ENCODE measurements around the gene BMP7.
"Not testable (repeated sequence)": the region's sequence is repeated elsewhere in the genome, so short reads cannot be mapped to it uniquely, and the experiment has no call there.

BMP7 gene

GRCh38 chr20:57268399-57269076 lies 2.1 kb upstream of the BMP7 start:
- Histone ChIP-seq H3K27me3 (peaks cover 0 to 77% of the 10 kb centered on the region in 2 donors), H3K9me3 (no peaks in the 10 kb centered on the region), H3K36me3 (no peaks in the 10 kb centered on the region), H3K4me3 (no peak overlapping the region), H3K27ac (no peak overlapping the region), H3K4me1 (peaks cover 0 to 26% (median 7%) of the 10 kb centered on the region in 4 donors)
- DNase-seq, result no peak
- intact Hi-C loops (cut with DNase I; ENCODE audit: low total_unique reads), result no loop called here
- TF ChIP-seq CTCF (IDR thresholded peaks at IDR 0.05), result no peak

- H3K9me3 ChIP-seq, result no peaks in the 10 kb centered on the region
- no peaks in the 10 kb centered on the region for H3K36me3 ChIP-seq
- peaks cover 0 to 26% (median 7%) of the 10 kb centered on the region in 4 donors for H3K4me1 ChIP-seq
- H3K4me3 ChIP-seq, result no peak overlapping the region
- intact Hi-C loops (cut with DNase I; ENCODE audit: low total_unique reads), result no loop called here
- no peak for DNase-seq
- H3K27me3 ChIP-seq, result peaks cover 0 to 84% of the 10 kb centered on the region in 2 donors
- TF ChIP-seq CTCF (IDR thresholded peaks at IDR 0.05), result no peak
- no peak overlapping the region for H3K27ac ChIP-seq
These were observed 849 bp upstream of the BMP7 start for GRCh38 chr20:57267158-57267821.

GRCh38 chr20:57265997-57266290 lies 497 bp downstream of the BMP7 start:
- H3K27ac ChIP-seq, result no peak overlapping the region
- H3K36me3 ChIP-seq, result no peaks in the 10 kb centered on the region
- H3K9me3 ChIP-seq, result no peaks in the 10 kb centered on the region
- intact Hi-C loops (cut with DNase I; ENCODE audit: low total_unique reads), result no loop called here
- DNase-seq, result no peak
- TF ChIP-seq CTCF (IDR thresholded peaks at IDR 0.05), result no peak
- peaks cover 0 to 86% of the 10 kb centered on the region in 2 donors for H3K27me3 ChIP-seq
- peaks cover 0 to 26% (median 7%) of the 10 kb centered on the region in 4 donors for H3K4me1 ChIP-seq
- no peak overlapping the region for H3K4me3 ChIP-seq

DNA sequence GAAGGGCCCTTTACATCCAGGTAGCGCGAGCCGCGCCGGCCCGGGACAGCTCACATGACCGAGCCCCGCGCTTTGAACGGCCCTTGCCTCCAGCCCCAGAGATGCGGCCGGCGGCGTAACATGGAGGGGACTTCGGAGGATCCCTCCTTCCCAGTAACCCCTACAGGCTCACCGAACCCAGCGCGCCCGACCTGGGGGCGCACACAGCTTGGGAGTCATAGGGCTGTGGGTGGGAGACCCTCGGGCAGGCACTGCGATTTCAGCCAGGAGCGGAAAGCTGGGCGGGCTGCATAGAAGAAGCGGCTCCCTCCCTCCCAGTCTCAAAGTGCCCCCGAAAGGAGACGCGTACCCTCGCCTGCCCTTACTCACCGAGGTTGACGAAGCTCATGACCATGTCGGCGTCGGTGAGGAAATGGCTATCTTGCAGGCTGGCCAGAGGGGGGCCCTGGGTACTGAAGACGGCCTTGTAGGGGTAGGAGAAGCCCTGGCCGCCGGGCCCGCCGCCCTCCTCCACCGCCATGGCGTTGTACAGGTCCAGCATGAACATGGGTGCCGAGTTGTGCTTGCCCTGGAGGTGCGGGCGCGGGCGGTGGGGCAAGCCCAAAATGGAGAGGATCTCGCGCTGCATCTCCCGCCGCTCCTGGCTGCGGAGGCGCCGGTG lies 975 bp downstream of the BMP7 start:
- Histone ChIP-seq H3K27me3 (peaks cover 0 to 90% of the 10 kb centered on the region in 2 donors), H3K27ac (no peak overlapping the region), H3K36me3 (no peaks in the 10 kb centered on the region), H3K4me1 (peaks cover 0 to 26% (median 7%) of the 10 kb centered on the region in 4 donors), H3K9me3 (no peaks in the 10 kb centered on the region), H3K4me3 (no peak overlapping the region)
- peak in 1 of 2 donors; percentile 63 for DNase-seq
- intact Hi-C loops (cut with DNase I; ENCODE audit: low total_unique reads), result no loop called here
- TF ChIP-seq CTCF (IDR thresholded peaks at IDR 0.05), result no peak

DNA sequence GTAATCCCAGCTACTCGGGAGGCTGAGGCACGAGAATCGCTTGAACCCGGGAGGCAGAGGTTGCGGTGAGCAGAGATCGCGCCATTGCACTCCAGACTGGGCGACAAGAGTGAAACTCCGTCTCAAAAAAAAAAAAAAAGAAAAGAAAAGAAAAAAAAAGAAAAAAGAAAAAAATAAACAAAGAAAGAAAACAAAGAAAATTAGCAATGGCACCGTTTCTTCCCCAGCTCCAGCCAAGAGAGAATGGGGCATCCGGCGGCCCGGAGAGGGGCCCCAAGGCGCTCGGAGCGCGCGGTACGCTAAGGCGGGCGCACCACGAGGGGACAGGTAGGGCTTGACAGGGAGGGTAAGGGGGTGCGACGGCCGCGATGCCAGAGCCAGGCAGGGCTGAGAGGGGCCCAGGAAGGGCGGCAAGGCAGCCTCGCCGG lies 1.5 kb downstream of the BMP7 start:
- H3K36me3 ChIP-seq; DNase-seq; H3K27ac ChIP-seq; H3K4me3 ChIP-seq; intact Hi-C loops (cut with DNase I; ENCODE audit: low total_unique reads); H3K9me3 ChIP-seq: not testable (repeated sequence)
- Histone ChIP-seq H3K4me1 (peaks cover 0 to 26% (median 7%) of the 10 kb centered on the region in 4 donors), H3K27me3 (peaks cover 0 to 94% of the 10 kb centered on the region in 2 donors)

Measured in tibial artery (tissue), 4 donors.